Hematopoietic multipotent progenitor cell treated with erythropoietin and hydrocortisone succinate and interleukin-3 and kit ligand, for 6 days (in vitro differentiated cells): Measurements from ENCODE around the gene ISYNA1.

Source experiments
- DNase-seq: peaks from one replicate; pipeline ENCODE4 v3.0.0-alpha.2; 2015

Gene ISYNA1

GRCh38 chr19:18390065-18390907 is 47.6 kb downstream of the ISYNA1 start:
- no peak for DNase-seq

GRCh38 chr19:18389726-18390064 is 48.2 kb downstream of the ISYNA1 start:
- no peak for DNase-seq

- no peak for DNase-seq
Measured at GRCh38 chr19:18388960-18389725, 48.8 kb downstream of the ISYNA1 start.

- DNase-seq: peak; percentile 94
Measured at GRCh38 chr19:18388100-18388959, 49.6 kb downstream of the ISYNA1 start.

GRCh38 chr19:18386543-18387271 is 51.2 kb downstream of the ISYNA1 start:
- DNase-seq: peak; percentile 45

- peak; percentile 78 for DNase-seq
Measured at GRCh38 chr19:18385675-18386542, 52.0 kb downstream of the ISYNA1 start, which contains the start of gene GDF15. Gene GDF15 (plus strand): TSS chr19:18386158. CDS start chr19:18386190, 32 bp downstream.

- no peak for DNase-seq
Measured at GRCh38 chr19:18385359-18385674, 52.6 kb downstream of the ISYNA1 start.

- no peak for DNase-seq
Measured at GRCh38 chr19:18384775-18385174, 53.2 kb downstream of the ISYNA1 start.
